Measurements from ENCODE around the gene TACR1.
A peak's percentile ranks its signal among the peaks of the same experiment; 100 is the strongest.

The TACR1 gene

GRCh38 chr2:75042823-75043222 lies 156.5 kb downstream of the TACR1 start:
- no peak for DNase-seq

GRCh38 chr2:75041731-75042600 lies 157.4 kb downstream of the TACR1 start:
- DNase-seq = no peak

- DNase-seq = no peak
Observed at GRCh38 chr2:75041226-75041625, 158.1 kb downstream of the TACR1 start.

GRCh38 chr2:75035444-75036353 lies 163.6 kb downstream of the TACR1 start:
- no peak for DNase-seq

- no peak for DNase-seq
Observed at GRCh38 chr2:75033516-75033915, 165.8 kb downstream of the TACR1 start.

- DNase-seq = no peak
Observed at GRCh38 chr2:75031906-75032803, 167.2 kb downstream of the TACR1 start.

GRCh38 chr2:75031171-75031570 lies 168.1 kb downstream of the TACR1 start:
- no peak for DNase-seq

GRCh38 chr2:75030218-75031009 lies 168.9 kb downstream of the TACR1 start:
- DNase-seq = no peak

- no peak for DNase-seq
Observed at GRCh38 chr2:75027886-75028285, 171.4 kb downstream of the TACR1 start.

- no peak for DNase-seq
Observed at GRCh38 chr2:75025633-75026380, 173.5 kb downstream of the TACR1 start.

- DNase-seq = no peak
Observed at GRCh38 chr2:75025216-75025615, 174.1 kb downstream of the TACR1 start.

- no peak for DNase-seq
Observed at GRCh38 chr2:75023666-75024455, 175.5 kb downstream of the TACR1 start.

GRCh38 chr2:75022516-75022915 lies 176.8 kb downstream of the TACR1 start:
- DNase-seq = no peak

- no peak for DNase-seq
Observed at GRCh38 chr2:75021672-75022071, 177.6 kb downstream of the TACR1 start.

GRCh38 chr2:75020476-75020875 lies 178.8 kb downstream of the TACR1 start:
- DNase-seq = no peak

GRCh38 chr2:75019790-75020189 lies 179.5 kb downstream of the TACR1 start:
- no peak for DNase-seq

GRCh38 chr2:75018162-75018561 lies 181.2 kb downstream of the TACR1 start:
- DNase-seq = no peak

- no peak for DNase-seq
Observed at GRCh38 chr2:75012080-75012479, 187.2 kb downstream of the TACR1 start.

- no peak for DNase-seq
Observed at GRCh38 chr2:75010571-75010970, 188.7 kb downstream of the TACR1 start.

- DNase-seq = peak; percentile 89
Observed at GRCh38 chr2:75007819-75008218, 191.5 kb downstream of the TACR1 start.

All from NCI-H345 (cell line).